ENCODE measurements around the gene SHROOM4. TPM values are rescaled to one million over a fixed set of nuclear protein-coding genes. Genes with fewer than 3 reads are reported as not detected.

SHROOM4 gene
- total and polyA plus RNA-seq, 2 of the 13 experiments (the other 11 are each of a cell fraction or from before 2014, with no cell fraction given), result 0.08 to 0.18 TPM

DNA sequence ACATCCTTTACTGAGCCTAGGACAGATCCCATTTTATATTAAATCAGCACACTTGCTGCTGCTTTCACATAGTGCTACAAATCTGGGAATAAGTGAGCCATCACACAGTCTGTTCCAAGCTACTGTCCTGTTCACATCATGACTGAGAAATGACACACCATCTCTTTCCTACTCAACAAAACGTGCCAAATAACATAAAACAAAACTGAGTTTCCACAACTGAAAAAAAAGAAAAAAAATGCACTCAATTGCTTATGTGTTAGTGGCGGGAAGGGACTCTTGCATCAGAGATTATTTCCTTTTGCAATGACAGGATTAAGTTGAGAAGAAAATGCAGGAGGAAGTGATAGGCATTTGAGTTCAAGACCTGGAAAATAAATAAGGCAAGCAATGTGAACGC is 109.0 kb downstream of the SHROOM4 start:
- no peaks in the 10 kb centered on the region for H3K36me3 ChIP-seq (replicated peaks in 1 of 2; ENCODE audit: control insufficient read depth in 1 of 2, insufficient read depth in 2 of 2, low read length in 2 of 2)
- POLR2A ChIA-PET, result no interaction called here
- H3K4me3 ChIP-seq (replicated peaks in 1 of 3; ENCODE audit: insufficient read depth in 1 of 3, low read depth in 2 of 3, low read length in 3 of 3), result no peak overlapping the region
- CTCF ChIA-PET (ENCODE audit: low intra/inter-chr PET ratio, low total read pairs), result no interaction called here
- ATAC-seq (no peak), FAIRE-seq (no peak), DNase-seq (ENCODE audit: low spot score) (no peak)
- intact Hi-C loops (cut with micrococcal nuclease; ENCODE audit: unreplicated experiment), result no loop called here
- BruUV-seq (replicated peaks), result no TSS peak
- no peak overlapping the region for H2AFZ ChIP-seq (ENCODE audit: low read length)
- TF ChIP-seq, protein P1, sequence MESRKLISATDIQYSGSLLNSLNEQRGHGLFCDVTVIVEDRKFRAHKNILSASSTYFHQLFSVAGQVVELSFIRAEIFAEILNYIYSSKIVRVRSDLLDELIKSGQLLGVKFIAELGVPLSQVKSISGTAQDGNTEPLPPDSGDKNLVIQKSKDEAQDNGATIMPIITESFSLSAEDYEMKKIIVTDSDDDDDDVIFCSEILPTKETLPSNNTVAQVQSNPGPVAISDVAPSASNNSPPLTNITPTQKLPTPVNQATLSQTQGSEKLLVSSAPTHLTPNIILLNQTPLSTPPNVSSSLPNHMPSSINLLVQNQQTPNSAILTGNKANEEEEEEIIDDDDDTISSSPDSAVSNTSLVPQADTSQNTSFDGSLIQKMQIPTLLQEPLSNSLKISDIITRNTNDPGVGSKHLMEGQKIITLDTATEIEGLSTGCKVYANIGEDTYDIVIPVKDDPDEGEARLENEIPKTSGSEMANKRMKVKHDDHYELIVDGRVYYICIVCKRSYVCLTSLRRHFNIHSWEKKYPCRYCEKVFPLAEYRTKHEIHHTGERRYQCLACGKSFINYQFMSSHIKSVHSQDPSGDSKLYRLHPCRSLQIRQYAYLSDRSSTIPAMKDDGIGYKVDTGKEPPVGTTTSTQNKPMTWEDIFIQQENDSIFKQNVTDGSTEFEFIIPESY (CRISPR knock-in tag; IDR thresholded peaks at IDR 0.05), result no peak
- no peak for TF ChIP-seq NBN (conservative IDR thresholded peaks at IDR 0.05)
- no peak for TF ChIP-seq THRA (CRISPR knock-in tag; IDR thresholded peaks at IDR 0.05; ENCODE audit: borderline replicate concordance)
- TF ChIP-seq MTA3 (CRISPR knock-in tag; IDR thresholded peaks at IDR 0.05), result no peak
- no peak for TF ChIP-seq ZNF225 (CRISPR knock-in tag; IDR thresholded peaks at IDR 0.05)
- TF ChIP-seq ZFP90 (CRISPR knock-in tag; IDR thresholded peaks at IDR 0.05; ENCODE audit: borderline replicate concordance), result no peak
- TF ChIP-seq TBL1XR1 (IDR thresholded peaks at IDR 0.05; ENCODE audit: borderline replicate concordance, low read length, partially characterized antibody), result no peak
- no peak for TF ChIP-seq ATF7-NPFF (CRISPR knock-in tag; IDR thresholded peaks at IDR 0.05; ENCODE audit: low read depth)
- no peak for TF ChIP-seq ZNF143 (CRISPR knock-in tag; IDR thresholded peaks at IDR 0.05)
- no peak for TF ChIP-seq ZFY (CRISPR knock-in tag; IDR thresholded peaks at IDR 0.05)
- TF ChIP-seq ZNF331 (CRISPR knock-in tag; IDR thresholded peaks at IDR 0.05), result no peak
- TF ChIP-seq ZXDC (CRISPR knock-in tag; IDR thresholded peaks at IDR 0.05), result no peak
- in situ Hi-C loops (cut with HindIII; ENCODE audit: extremely low pct_ligation_motif_present, low pct_unique_long_range_greater_than_20kb), result no loop called here
- 13% methylated on average over 3 of the region's 3 CpGs for WGBS (ENCODE audit: low lambda C conversion rate)
- no peaks in the 10 kb centered on the region for H3K9me3 ChIP-seq (ENCODE audit: low read length)
- no peaks in the 10 kb centered on the region for H3K27me3 ChIP-seq (ENCODE audit: control insufficient read depth in 1 of 2, insufficient read depth in 2 of 2, low read length in 2 of 2)
- H3K4me1 ChIP-seq (ENCODE audit: insufficient read depth, low read length), result no peaks in the 10 kb centered on the region
- no peaks in the 10 kb centered on the region for H4K20me1 ChIP-seq (ENCODE audit: insufficient read depth, low read length)
- H3K4me2 ChIP-seq (ENCODE audit: low read depth, low read length), result no peak overlapping the region
- H3K27ac ChIP-seq (ENCODE audit: extremely low read length, insufficient read depth, low read length), result no peak overlapping the region
- no peaks in the 10 kb centered on the region for H3K79me2 ChIP-seq (ENCODE audit: insufficient read depth, low read length)
- no peak overlapping the region for H3K9ac ChIP-seq (ENCODE audit: insufficient read depth, low read depth, low read length)

All from HepG2 (cell line).